ENCODE measurements around the gene PRRC2A. TPM values are rescaled to one million over a fixed set of nuclear protein-coding genes. Genes with fewer than 3 reads are reported as not detected.

PRRC2A gene
- total and polyA plus RNA-seq, 9 donors, result 51.3 to 175 (median 151) TPM

GRCh38 chr6:31666337-31666965, 45.9 kb downstream of the PRRC2A start:
- DNase-seq, result no peak
- Histone ChIP-seq H3K4me1 (ENCODE audit: control insufficient read depth, insufficient read depth, low read length) (peaks cover 22% of the 10 kb centered on the region), H3K36me3 (ENCODE audit: control insufficient read depth, insufficient read depth, low read length) (peaks cover 73% of the 10 kb centered on the region), H3K9me3 (replicated peaks; ENCODE audit: control insufficient read depth, low read depth, low read length) (no peaks in the 10 kb centered on the region), H3K27me3 (ENCODE audit: control insufficient read depth, insufficient read depth, low read length) (no peaks in the 10 kb centered on the region), H3K27ac (ENCODE audit: low read length) (peak overlapping the region; percentile 60), H3K4me3 (ENCODE audit: low read length) (peak overlapping the region; percentile 70)
- WGBS (ENCODE audit: insufficient coverage), result 5% methylated on average over 14 of the region's 15 CpGs

GRCh38 chr6:31669676-31670075, 49.2 kb downstream of the PRRC2A start, which contains the start of gene LY6G5B:
Gene LY6G5B, plus strand, starts transcription at chr6:31669976. Its CDS starts 975 bp downstream, at chr6:31670951.
- Histone ChIP-seq H3K4me1 (ENCODE audit: control insufficient read depth, insufficient read depth, low read length) (peaks cover 8% of the 10 kb centered on the region), H3K9me3 (replicated peaks; ENCODE audit: control insufficient read depth, low read depth, low read length) (no peaks in the 10 kb centered on the region), H3K36me3 (ENCODE audit: control insufficient read depth, insufficient read depth, low read length) (peaks cover 73% of the 10 kb centered on the region), H3K4me3 (ENCODE audit: low read length) (no peak within 1 kb of the TSS), H3K27ac (ENCODE audit: low read length) (no peak within 1 kb of the TSS), H3K27me3 (ENCODE audit: control insufficient read depth, insufficient read depth, low read length) (no peaks in the 10 kb centered on the region)
- DNase-seq, result no peak
- WGBS (ENCODE audit: insufficient coverage), result 60% methylated on average over 1 of the region's 8 CpGs

DNA sequence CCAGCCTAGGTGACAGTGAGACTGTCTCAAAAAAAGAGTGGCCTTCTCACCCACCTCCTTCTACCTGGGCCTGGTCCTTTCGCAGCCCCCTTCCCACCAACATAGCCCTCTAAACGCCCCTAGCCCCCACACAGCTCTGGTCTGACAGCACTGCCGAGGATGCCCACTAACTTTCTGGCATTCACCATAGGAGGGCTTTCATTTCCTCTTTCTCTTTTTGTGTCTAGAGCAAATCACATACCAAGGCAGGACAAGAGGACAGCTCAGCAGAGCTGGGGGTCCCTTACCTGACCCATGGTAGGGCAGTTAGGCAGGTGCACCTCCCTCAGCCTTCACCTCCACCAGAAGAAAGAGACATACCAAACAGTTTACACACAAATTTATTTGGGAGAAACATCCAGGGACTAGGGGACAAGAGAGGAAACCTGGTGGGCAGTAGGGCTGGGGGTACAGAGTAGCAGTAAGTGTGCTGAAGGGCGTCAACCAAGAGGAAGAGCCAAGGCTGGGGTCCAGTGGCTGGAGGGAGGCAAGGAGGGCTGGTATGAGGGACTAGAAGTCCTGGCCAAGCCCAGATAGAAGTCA, 55.9 kb downstream of the PRRC2A start:
- no peak for DNase-seq
- peaks cover 5% of the 10 kb centered on the region for H3K27me3 ChIP-seq (ENCODE audit: control insufficient read depth, insufficient read depth, low read length)
- no peak overlapping the region for H3K27ac ChIP-seq (ENCODE audit: low read length)
- no peak overlapping the region for H3K4me3 ChIP-seq (ENCODE audit: low read length)
- no peaks in the 10 kb centered on the region for H3K9me3 ChIP-seq (replicated peaks; ENCODE audit: control insufficient read depth, low read depth, low read length)
- 74% methylated on average over 4 of the region's 4 CpGs for whole genome bisulfite sequencing (ENCODE audit: insufficient coverage)
- H3K36me3 ChIP-seq (ENCODE audit: control insufficient read depth, insufficient read depth, low read length), result peaks cover 26% of the 10 kb centered on the region
- H3K4me1 ChIP-seq (ENCODE audit: control insufficient read depth, insufficient read depth, low read length), result peaks cover 11% of the 10 kb centered on the region

- Histone ChIP-seq H3K27ac (ENCODE audit: low read length) (no peak overlapping the region), H3K27me3 (ENCODE audit: control insufficient read depth, insufficient read depth, low read length) (peaks cover 10% of the 10 kb centered on the region), H3K9me3 (replicated peaks; ENCODE audit: control insufficient read depth, low read depth, low read length) (no peaks in the 10 kb centered on the region), H3K36me3 (ENCODE audit: control insufficient read depth, insufficient read depth, low read length) (peaks cover 21% of the 10 kb centered on the region), H3K4me3 (ENCODE audit: low read length) (no peak overlapping the region), H3K4me1 (ENCODE audit: control insufficient read depth, insufficient read depth, low read length) (peaks cover 15% of the 10 kb centered on the region)
- 80% methylated on average over 1 of the region's 6 CpGs for WGBS (ENCODE audit: insufficient coverage)
- no peak for DNase-seq
Observed at GRCh38 chr6:31676904-31677303, 56.4 kb downstream of the PRRC2A start.

DNA sequence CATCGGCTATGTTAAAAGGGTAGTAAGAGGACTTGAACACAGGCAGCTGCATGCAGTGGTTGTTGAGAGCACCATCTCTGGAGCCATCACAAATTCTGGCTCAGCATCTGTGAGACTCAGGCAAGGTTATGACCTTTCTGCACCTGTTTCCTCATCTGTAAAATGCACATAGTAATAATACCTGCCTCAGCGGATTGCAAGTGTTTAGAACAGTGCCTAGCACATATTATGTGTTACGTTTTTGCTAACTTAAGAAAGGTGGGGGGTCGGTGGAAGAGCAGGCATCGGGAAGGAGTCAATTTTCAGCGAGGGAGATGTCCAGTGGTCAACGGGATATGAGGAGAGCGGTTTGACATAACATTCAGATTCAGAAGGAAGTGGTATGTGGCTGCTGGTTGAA, 57.4 kb downstream of the PRRC2A start:
- Histone ChIP-seq H3K27me3 (ENCODE audit: control insufficient read depth, insufficient read depth, low read length) (peaks cover 12% of the 10 kb centered on the region), H3K9me3 (replicated peaks; ENCODE audit: control insufficient read depth, low read depth, low read length) (no peaks in the 10 kb centered on the region), H3K27ac (ENCODE audit: low read length) (no peak overlapping the region), H3K4me1 (ENCODE audit: control insufficient read depth, insufficient read depth, low read length) (peaks cover 18% of the 10 kb centered on the region), H3K4me3 (ENCODE audit: low read length) (no peak overlapping the region), H3K36me3 (ENCODE audit: control insufficient read depth, insufficient read depth, low read length) (peaks cover 12% of the 10 kb centered on the region)
- WGBS (ENCODE audit: insufficient coverage), result 51% methylated on average over 6 of the region's 8 CpGs
- DNase-seq, result no peak

DNA sequence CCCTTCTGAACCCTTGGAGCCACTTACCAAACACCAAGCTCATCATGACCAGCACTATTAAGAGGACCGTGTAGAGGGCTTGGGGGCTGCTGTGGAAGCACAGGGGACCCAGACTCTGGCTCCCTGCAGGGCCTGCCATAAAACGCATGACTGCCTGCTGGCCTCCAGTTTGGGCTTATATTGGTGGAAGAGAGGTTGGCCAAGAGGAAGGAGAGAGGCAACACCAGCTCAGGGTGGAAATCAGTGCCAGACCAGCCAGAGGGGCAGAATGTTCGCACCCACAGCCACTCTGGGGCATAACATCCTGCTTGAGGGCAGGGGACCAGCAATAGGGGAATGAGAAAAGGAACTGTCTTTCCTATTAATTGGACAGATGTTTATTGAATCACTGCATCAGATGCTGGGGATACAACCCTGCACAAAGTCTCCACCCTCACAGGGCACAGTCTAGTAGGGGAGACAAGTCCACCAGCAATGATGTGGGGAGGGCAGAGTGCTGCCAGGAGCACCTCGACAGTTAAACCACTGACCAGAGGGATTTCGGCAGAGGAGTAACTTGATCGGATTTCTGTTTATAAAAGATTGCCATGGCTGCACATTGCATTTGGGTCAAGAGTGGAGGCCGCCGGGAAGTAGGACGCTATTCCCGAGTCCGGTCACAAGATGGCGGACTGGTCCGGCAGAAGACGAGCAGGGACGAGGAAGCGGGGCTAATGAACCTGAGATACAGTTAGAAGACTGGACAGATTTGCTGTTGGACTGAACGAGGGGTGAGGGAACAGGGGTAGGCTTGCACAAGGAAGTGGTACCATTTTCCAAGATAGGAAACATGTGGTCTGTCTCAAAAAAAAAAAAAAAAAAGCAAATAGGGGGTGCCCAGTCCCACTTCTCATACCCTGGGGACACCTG, 60.0 kb downstream of the PRRC2A start, which contains the start of gene LY6G5C:
Gene LY6G5C (minus strand): TSS at position 842 of the 909 bp plus-strand sequence. CDS start 694 bp downstream, at position 148.
- peak within 1 kb of the TSS; percentile 59 for H3K27ac ChIP-seq (ENCODE audit: low read length)
- peaks cover 3% of the 10 kb centered on the region for H3K36me3 ChIP-seq (ENCODE audit: control insufficient read depth, insufficient read depth, low read length)
- peaks cover 12% of the 10 kb centered on the region for H3K27me3 ChIP-seq (ENCODE audit: control insufficient read depth, insufficient read depth, low read length)
- H3K4me3 ChIP-seq (ENCODE audit: low read length), result peak within 1 kb of the TSS; percentile 54
- peak; percentile 93 for DNase-seq
- peaks cover 27% of the 10 kb centered on the region for H3K4me1 ChIP-seq (ENCODE audit: control insufficient read depth, insufficient read depth, low read length)
- H3K9me3 ChIP-seq (replicated peaks; ENCODE audit: control insufficient read depth, low read depth, low read length), result no peaks in the 10 kb centered on the region
- 3% methylated on average over 15 of the region's 17 CpGs for WGBS (ENCODE audit: insufficient coverage)

DNA sequence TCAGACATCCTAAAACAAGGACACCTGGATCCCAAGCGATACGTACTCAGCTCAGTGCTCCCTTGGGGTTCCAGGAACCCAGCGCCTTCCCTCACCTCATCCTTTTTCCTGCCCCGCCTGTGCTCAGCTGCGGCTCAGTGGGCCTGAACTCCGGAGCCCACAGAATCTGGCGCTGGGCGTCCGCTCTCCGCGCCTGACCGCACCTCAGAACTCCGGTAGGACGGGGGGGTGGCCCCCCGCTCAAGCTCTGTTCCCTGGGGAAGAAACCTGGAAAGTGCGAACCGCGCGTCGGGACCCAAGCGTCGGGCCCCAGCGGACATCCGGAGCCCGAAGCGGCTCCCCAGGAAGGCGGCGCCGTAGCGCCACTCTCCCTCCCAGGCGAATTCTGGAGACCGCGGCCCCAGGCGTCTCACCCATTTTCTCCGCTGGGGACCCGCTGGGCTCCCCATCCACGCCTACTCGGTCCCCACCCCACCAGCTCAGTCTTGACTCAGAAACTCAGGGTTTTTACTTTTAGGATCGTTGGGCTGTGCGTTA, 60.7 kb downstream of the PRRC2A start:
- peak; percentile 44 for DNase-seq
- peaks cover 10% of the 10 kb centered on the region for H3K36me3 ChIP-seq (ENCODE audit: control insufficient read depth, insufficient read depth, low read length)
- H3K27me3 ChIP-seq (ENCODE audit: control insufficient read depth, insufficient read depth, low read length), result peaks cover 12% of the 10 kb centered on the region
- peak overlapping the region; percentile 20 for H3K27ac ChIP-seq (ENCODE audit: low read length)
- peak overlapping the region; percentile 54 for H3K4me3 ChIP-seq (ENCODE audit: low read length)
- H3K4me1 ChIP-seq (ENCODE audit: control insufficient read depth, insufficient read depth, low read length), result peaks cover 27% of the 10 kb centered on the region
- 1% methylated on average over 33 of the region's 40 CpGs for WGBS (ENCODE audit: insufficient coverage)
- H3K9me3 ChIP-seq (replicated peaks; ENCODE audit: control insufficient read depth, low read depth, low read length), result no peaks in the 10 kb centered on the region

DNA sequence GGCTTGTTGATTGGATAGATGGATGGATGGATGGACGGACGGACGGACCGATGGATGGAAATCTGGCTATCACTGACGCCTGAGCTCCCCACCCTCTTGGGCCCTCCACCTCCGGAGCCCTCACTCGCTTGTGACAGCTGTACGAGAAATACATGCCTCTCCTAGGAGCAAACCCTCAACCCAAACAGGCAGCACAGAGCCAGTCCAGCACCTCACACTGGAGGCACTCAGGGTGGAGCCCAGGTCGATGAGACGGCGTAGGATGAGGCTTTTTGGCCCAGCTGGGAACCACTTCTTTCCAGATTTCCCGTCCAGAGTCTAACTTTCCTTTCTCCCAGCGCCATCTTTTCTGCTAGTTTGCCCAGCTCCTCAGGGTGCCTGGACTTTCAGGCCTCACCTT, 63.1 kb downstream of the PRRC2A start:
- no peak for DNase-seq
- Histone ChIP-seq H3K4me1 (ENCODE audit: control insufficient read depth, insufficient read depth, low read length) (peaks cover 27% of the 10 kb centered on the region), H3K27me3 (ENCODE audit: control insufficient read depth, insufficient read depth, low read length) (peaks cover 12% of the 10 kb centered on the region), H3K9me3 (replicated peaks; ENCODE audit: control insufficient read depth, low read depth, low read length) (no peaks in the 10 kb centered on the region), H3K27ac (ENCODE audit: low read length) (no peak overlapping the region), H3K36me3 (ENCODE audit: control insufficient read depth, insufficient read depth, low read length) (peaks cover 34% of the 10 kb centered on the region), H3K4me3 (ENCODE audit: low read length) (no peak overlapping the region)
- 54% methylated on average over 12 of the region's 13 CpGs for WGBS (ENCODE audit: insufficient coverage)

GRCh38 chr6:31686483-31686882, 66.0 kb downstream of the PRRC2A start:
- H3K36me3 ChIP-seq (ENCODE audit: control insufficient read depth, insufficient read depth, low read length), result peaks cover 62% of the 10 kb centered on the region
- H3K27ac ChIP-seq (ENCODE audit: low read length), result no peak overlapping the region
- H3K9me3 ChIP-seq (replicated peaks; ENCODE audit: control insufficient read depth, low read depth, low read length), result no peaks in the 10 kb centered on the region
- DNase-seq, result no peak
- peaks cover 15% of the 10 kb centered on the region for H3K4me1 ChIP-seq (ENCODE audit: control insufficient read depth, insufficient read depth, low read length)
- 80% methylated on average over 3 of the region's 5 CpGs for WGBS (ENCODE audit: insufficient coverage)
- H3K27me3 ChIP-seq (ENCODE audit: control insufficient read depth, insufficient read depth, low read length), result peaks cover 6% of the 10 kb centered on the region
- H3K4me3 ChIP-seq (ENCODE audit: low read length), result no peak overlapping the region

DNA sequence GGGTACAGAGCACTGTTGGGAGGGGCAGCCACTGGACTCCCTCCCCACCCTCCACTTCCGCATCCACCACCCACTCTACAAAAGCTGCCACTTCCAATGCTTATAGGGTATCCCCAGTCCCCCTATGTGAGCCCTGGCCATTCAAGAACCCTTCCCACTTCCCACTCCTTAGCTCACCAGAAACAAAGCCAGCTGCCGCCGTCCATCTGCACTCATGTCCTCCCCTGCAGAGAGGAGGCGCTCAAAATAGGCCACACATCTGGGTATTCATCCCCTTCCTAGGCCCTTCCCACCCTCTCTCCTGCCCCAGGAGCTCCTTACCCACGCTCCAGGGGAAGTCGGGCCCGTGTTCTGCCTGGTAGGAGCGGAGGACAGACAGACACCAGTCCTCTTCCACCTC, 66.8 kb downstream of the PRRC2A start:
- DNase-seq, result no peak
- WGBS (ENCODE audit: insufficient coverage), result 73% methylated on average over 6 of the region's 8 CpGs

More for the DNA sequence above, 66.8 kb downstream of the PRRC2A start:
- Histone ChIP-seq H3K36me3 (ENCODE audit: control insufficient read depth, insufficient read depth, low read length) (peaks cover 67% of the 10 kb centered on the region), H3K27me3 (ENCODE audit: control insufficient read depth, insufficient read depth, low read length) (peaks cover 1% of the 10 kb centered on the region), H3K9me3 (replicated peaks; ENCODE audit: control insufficient read depth, low read depth, low read length) (no peaks in the 10 kb centered on the region), H3K4me3 (ENCODE audit: low read length) (no peak overlapping the region), H3K27ac (ENCODE audit: low read length) (no peak overlapping the region), H3K4me1 (ENCODE audit: control insufficient read depth, insufficient read depth, low read length) (peaks cover 12% of the 10 kb centered on the region)

Data from muscle of leg (tissue), 11 donors.